Bronchial epithelial cell (primary cell): Measurements from ENCODE around the gene ZNF154. TPM values are rescaled to one million over a fixed set of nuclear protein-coding genes. Genes with fewer than 3 reads are reported as not detected.
"Not testable (repeated sequence)": the region's sequence is repeated elsewhere in the genome, so short reads cannot be mapped to it uniquely, and the experiment has no call there.

ENCODE experiments used
- DNase-seq: peaks from one replicate; pipeline ENCODE4 v3.0.0-alpha.2; 2010; ENCODE audit warnings: low read depth
- FAIRE-seq: peaks from 2 replicates; lab custom pipeline; 2011; peaks lifted over from hg19 to GRCh38; lab: Jason Lieb, UNC
- H3K27me3 ChIP-seq: 2 replicates; pipeline ENCODE4 v1.5.1; 2011; ENCODE audit warnings: low read length; ENCODE audit not compliant: control insufficient read depth, insufficient read depth
- H3K36me3 ChIP-seq: 2 replicates; pipeline ENCODE4 v1.5.1; 2011; ENCODE audit warnings: low read length; ENCODE audit not compliant: control insufficient read depth, insufficient read depth
- H3K4me3 ChIP-seq: 2 replicates; pipeline ENCODE4 v1.5.1; 2011; ENCODE audit warnings: mild to moderate bottlenecking, low read depth, low read length, control low read depth
- total RNA-seq: library from RNA; depleted of rRNA; stranded (reverse); fragments of >200 nt; gene quantifications from 2 replicates; pipeline ENCODE4 v1.2.1, GENCODE V29; 2014
- TF ChIP-seq, protein P1 (sequence below): IDR thresholded peaks from 2 replicates; pipeline ENCODE4 v1.5.1; 2011; ENCODE audit warnings: mild to moderate bottlenecking, moderate library complexity, low read length, control low read depth, inconsistent platforms; ENCODE audit not compliant: insufficient read depth, severe bottlenecking

Gene ZNF154
- total RNA-seq, 1 donor from 2014 or later = 0.53 TPM

DNA sequence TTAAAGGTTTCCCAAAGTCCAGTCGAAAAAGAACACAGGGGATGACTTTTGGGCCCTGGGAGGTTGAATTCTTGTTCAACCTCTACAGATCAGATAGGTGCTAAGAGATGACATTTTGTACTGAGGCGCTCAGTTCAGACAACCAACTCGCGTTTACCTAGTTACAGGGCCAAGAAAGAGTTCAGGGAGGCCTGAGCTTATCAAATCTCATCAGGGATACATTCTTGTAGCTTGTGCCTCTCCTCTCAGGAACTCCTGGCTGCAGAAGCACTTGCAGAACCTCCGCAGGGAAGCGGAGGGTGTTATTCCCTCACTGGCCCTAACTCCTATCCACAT lies 38.4 kb upstream of the ZNF154 start:
- H3K4me3 ChIP-seq = peak overlapping the region; percentile 71
- peaks cover 12% of the 10 kb centered on the region for H3K36me3 ChIP-seq
- FAIRE-seq (peak; percentile 32), DNase-seq (no peak)
- TF ChIP-seq, protein P1, sequence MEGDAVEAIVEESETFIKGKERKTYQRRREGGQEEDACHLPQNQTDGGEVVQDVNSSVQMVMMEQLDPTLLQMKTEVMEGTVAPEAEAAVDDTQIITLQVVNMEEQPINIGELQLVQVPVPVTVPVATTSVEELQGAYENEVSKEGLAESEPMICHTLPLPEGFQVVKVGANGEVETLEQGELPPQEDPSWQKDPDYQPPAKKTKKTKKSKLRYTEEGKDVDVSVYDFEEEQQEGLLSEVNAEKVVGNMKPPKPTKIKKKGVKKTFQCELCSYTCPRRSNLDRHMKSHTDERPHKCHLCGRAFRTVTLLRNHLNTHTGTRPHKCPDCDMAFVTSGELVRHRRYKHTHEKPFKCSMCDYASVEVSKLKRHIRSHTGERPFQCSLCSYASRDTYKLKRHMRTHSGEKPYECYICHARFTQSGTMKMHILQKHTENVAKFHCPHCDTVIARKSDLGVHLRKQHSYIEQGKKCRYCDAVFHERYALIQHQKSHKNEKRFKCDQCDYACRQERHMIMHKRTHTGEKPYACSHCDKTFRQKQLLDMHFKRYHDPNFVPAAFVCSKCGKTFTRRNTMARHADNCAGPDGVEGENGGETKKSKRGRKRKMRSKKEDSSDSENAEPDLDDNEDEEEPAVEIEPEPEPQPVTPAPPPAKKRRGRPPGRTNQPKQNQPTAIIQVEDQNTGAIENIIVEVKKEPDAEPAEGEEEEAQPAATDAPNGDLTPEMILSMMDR = no peak
- no peaks in the 10 kb centered on the region for H3K27me3 ChIP-seq

DNA sequence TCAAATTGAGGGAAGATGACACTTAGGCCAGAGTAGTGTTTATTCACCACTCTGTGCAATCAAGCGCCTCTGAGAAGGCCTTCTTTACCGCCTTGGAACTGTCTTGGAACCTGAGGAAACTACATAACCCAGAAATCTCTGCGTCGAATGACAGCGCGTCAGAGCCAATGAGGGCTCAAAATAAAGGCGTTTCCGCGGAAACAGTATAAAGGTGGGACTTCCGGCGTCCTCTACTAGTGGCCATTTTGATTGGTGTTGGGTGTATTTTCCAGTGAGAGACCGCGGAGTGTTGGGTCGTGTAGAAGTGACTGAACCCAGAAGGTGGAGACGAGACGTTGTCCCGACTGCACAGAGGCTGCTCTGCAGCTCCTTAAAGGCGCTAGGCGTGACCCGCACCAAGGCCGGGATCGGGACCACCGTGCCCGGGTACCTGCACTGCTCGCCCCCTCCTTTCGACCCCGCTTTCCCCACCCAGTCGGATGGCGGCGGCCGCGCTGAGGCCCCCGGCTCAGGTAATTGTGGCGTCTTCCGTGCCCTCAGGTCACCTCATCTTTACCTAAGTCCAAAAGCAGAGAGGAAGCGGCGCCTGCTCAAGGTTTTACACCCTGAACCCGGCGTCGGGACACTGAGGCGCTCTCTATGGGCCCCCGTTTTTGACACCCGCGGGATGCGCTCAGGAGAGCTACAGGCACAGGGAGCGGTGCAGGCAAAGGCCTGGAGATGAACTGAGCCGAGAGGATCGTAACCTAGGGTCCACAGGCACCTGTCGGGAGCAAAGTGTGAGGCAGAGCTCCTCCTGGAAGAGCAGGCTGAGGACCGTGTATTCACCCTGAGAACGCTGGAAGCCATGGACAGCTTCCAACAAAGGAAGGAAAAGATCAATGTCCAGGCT lies 37.8 kb upstream of the ZNF154 start, which contains the start of gene ZNF776:
TSS of gene ZNF776 (plus strand) at position 236 of the 892 bp plus-strand sequence. CDS start at position 480, 244 bp downstream.
- H3K4me3 ChIP-seq = peak within 1 kb of the TSS; percentile 71
- H3K27me3 ChIP-seq = no peaks in the 10 kb centered on the region
- DNase-seq (peak; percentile 89), FAIRE-seq (peak; percentile 97)
- TF ChIP-seq, protein P1 = no peak
- H3K36me3 ChIP-seq = peaks cover 9% of the 10 kb centered on the region

DNA sequence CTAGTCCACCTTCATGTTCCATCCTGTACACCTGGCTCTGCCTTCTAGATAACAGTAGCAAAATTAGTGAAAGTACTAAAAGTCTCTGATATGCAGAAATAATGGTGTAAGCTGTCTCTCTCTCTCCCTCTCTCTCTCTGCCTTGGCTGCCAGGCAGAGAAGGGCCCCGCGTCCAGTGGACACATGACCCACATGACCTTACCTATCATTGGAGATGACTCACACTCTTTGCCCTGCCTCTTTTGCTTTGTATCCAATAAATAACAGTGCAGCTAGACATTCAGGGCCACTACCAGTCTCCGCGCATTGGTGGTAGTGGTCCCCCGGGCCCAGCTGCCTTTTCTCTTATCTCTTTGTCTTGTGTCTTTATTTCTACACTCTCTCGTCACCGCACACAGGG lies 29.8 kb upstream of the ZNF154 start:
- not testable (repeated sequence) for H3K4me3 ChIP-seq, H3K27me3 ChIP-seq, DNase-seq, FAIRE-seq, H3K36me3 ChIP-seq

DNA sequence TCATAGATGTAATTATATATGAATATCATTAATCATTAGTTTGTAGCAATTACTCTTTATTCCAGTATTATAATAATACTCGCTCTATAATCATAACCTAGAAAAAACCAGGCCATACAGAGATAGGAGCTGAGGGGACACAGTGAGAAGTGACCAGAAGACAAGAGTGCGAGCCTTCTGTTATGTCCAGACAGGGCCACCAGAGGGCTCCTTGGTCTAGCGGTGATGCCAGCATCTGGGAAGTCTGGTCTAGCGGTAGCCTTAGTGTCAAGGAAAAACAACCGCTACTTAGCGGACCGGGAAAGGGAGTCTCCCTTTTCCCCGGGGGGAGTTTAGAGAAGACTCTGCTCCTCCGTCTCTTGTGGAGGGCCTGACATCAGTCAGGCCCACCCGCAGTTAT lies 29.3 kb upstream of the ZNF154 start:
- DNase-seq = peak; percentile 23
- TF ChIP-seq, protein P1 = peak; percentile 36
- H3K27me3 ChIP-seq, H3K4me3 ChIP-seq, H3K36me3 ChIP-seq, FAIRE-seq: not testable (repeated sequence)

DNA sequence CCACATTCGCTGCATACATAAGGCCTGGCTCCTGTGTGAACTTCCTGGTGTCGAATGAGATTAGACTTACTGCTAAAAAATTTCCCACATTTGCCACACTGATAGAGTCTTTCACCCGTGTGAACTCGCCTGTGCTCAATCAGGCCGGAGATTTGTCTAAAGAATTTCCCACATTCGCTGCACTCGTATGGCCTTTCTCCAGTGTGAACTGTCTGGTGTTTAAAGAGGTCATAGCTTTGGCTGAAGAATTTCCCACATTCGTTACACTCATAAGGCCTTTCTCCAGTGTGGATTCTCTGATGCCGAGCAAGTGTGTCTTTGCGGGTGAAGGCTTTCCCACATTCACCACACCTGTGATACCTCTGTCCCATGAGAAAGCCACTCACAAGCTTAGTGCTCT lies 11.9 kb upstream of the ZNF154 start:
- no peak overlapping the region for H3K4me3 ChIP-seq
- H3K36me3 ChIP-seq = peaks cover 14% of the 10 kb centered on the region
- no peaks in the 10 kb centered on the region for H3K27me3 ChIP-seq
- DNase-seq (no peak), FAIRE-seq (no peak)
- TF ChIP-seq, protein P1 = no peak

DNA sequence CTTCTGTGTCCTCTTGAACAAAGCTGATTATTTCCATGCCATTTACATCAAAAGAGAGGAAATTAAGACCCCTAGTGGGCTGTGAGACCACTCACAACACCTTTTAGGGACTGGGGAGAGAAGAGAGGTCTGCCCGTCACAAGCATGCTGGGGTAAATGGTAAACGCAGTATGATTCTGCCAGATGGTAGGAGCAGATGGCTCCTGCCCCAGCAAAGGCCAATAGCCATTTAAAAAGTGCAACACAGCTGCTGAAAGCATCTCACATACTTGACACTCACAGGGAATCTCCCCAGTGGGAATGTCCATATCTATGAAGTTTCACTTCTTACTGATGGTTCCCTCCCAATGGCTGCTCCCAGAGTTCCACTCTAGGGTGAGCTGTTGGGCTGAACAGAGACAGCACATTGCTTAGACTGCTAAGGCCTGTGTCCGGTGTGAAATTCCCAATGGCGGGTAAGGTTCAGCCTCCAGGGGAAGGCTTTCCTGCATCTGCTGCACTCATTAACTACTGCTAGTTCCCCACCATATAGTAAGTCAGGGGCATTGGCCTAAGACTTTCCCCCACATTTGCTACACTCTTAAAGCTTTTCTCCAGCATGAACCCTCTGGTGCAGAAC lies 11.0 kb upstream of the ZNF154 start:
- FAIRE-seq = no peak
- H3K36me3 ChIP-seq = peaks cover 14% of the 10 kb centered on the region

More for the DNA sequence above, 11.0 kb upstream of the ZNF154 start:
- no peak overlapping the region for H3K4me3 ChIP-seq
- H3K27me3 ChIP-seq = no peaks in the 10 kb centered on the region
- no peak for DNase-seq
- TF ChIP-seq, protein P1 = no peak
